Muscle layer of colon (tissue), 2 donors: Measurements from ENCODE around the gene BICRAL.
"Not testable (repeated sequence)": the region's sequence is repeated elsewhere in the genome, so short reads cannot be mapped to it uniquely, and the experiment has no call there.

ENCODE experiments used
- H3K27ac ChIP-seq: one replicate; pipeline ENCODE4 v1.7.0; 2013; ENCODE audit warnings: low read depth, mild to moderate bottlenecking, low read length, moderate library complexity
- H3K27me3 ChIP-seq, 2 donors: one replicate each; pipeline ENCODE4 v1.7.0; 2013; ENCODE audit warnings: low read length in 2 of 2, mild to moderate bottlenecking in 2 of 2; ENCODE audit not compliant: insufficient read depth in 2 of 2, control insufficient read depth in 1 of 2
- H3K36me3 ChIP-seq: one replicate; pipeline ENCODE4 v1.7.0; 2013; ENCODE audit warnings: mild to moderate bottlenecking, low read length; ENCODE audit not compliant: insufficient read depth
- H3K4me1 ChIP-seq: one replicate; pipeline ENCODE4 v1.7.0; 2013; ENCODE audit warnings: mild to moderate bottlenecking, low read length; ENCODE audit not compliant: insufficient read depth
- H3K4me3 ChIP-seq, 2 donors: one replicate each; pipeline ENCODE4 v1.7.0; 2013; ENCODE audit warnings: low read length in 2 of 2, low read depth in 1 of 2, mild to moderate bottlenecking in 1 of 2, moderate library complexity in 1 of 2
- H3K9ac ChIP-seq: one replicate; pipeline ENCODE4 v1.7.0; 2013; ENCODE audit warnings: low read length
- H3K9me3 ChIP-seq: one replicate; pipeline ENCODE4 v1.7.0; 2013; ENCODE audit warnings: mild to moderate bottlenecking, low read length
- donor health status: abdominal sarcoma.
- donor health status: Adenocarcinoma of cecum.

The BICRAL gene

GRCh38 chr6:42870145-42870936, 88.5 kb downstream of the BICRAL start:
- no peaks in the 10 kb centered on the region for H3K4me1 ChIP-seq
- H3K9me3 ChIP-seq, result no peaks in the 10 kb centered on the region
- no peak overlapping the region for H3K27ac ChIP-seq
- no peak overlapping the region for H3K9ac ChIP-seq
- peaks cover 26% of the 10 kb centered on the region for H3K36me3 ChIP-seq
- H3K4me3 ChIP-seq, result no peak overlapping the region
- H3K27me3 ChIP-seq, result no peaks in the 10 kb centered on the region

DNA sequence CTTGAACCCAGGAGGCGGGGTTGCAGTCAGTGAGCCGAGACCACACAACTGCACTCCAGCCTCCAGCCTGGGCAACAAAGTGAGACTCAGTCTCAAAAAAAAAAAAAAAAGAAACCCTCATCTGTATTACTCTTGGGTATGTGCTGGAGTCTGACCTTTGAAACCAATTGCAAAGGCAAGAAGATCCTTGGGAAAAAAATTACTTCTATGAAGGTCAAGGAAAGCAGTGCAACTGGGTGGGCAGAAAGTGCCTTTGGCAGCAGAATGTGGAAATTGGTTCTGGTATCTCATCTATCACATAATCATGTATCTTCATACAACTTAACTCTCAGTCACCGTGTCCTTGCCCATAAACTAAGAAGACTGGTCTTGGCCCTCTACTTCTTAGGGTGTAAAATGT, 89.9 kb downstream of the BICRAL start:
- no peak overlapping the region for H3K27ac ChIP-seq
- no peak overlapping the region for H3K4me3 ChIP-seq
- H3K9me3 ChIP-seq, result no peaks in the 10 kb centered on the region
- peaks cover 1% of the 10 kb centered on the region for H3K4me1 ChIP-seq
- no peaks in the 10 kb centered on the region for H3K27me3 ChIP-seq
- peaks cover 15% of the 10 kb centered on the region for H3K36me3 ChIP-seq
- H3K9ac ChIP-seq, result no peak overlapping the region

DNA sequence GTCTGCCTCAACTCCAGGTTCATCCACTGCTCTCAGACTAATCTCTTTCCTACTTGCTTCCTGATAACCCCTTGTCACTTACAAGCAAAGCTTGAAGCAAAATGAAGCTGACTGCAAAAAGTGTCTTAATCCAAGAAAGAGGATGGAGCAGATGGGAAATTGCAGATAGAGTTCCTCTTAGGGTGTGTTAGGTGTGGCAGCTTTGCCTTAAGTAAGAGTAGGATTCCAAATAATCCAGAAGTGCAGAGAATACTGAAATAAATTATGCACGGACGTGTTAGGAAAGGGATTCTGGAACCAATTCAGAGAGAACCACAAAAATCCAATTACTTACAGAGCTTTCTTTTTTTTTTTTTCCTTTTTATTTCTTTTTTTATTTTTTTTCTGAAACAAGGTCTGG, 91.5 kb downstream of the BICRAL start:
- Histone ChIP-seq H3K4me1 (peaks cover 9% of the 10 kb centered on the region), H3K4me3 (no peak overlapping the region), H3K9ac (no peak overlapping the region), H3K36me3 (peaks cover 3% of the 10 kb centered on the region), H3K27me3 (no peaks in the 10 kb centered on the region), H3K27ac (no peak overlapping the region), H3K9me3 (no peaks in the 10 kb centered on the region)

DNA sequence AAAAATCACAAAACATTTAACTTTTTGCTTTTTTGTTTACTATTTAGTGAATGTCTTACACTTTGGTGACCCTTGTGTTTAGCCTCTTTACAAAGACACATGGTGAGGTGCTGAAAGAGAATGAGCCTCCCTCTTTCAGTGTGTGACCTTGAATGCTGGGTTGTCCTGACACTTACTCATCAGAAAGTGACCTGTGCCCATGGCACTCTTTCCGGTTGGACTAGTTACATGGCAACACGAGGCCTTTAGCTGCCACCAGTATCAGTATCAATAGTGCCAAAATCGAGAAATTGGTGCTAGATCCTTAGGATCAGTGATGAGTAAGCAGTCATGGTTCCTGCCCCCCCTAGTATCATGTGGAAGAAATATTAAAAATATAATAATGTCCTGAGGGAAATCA, 95.8 kb downstream of the BICRAL start:
- no peaks in the 10 kb centered on the region for H3K27me3 ChIP-seq

GRCh38 chr6:42879372-42880239, 97.8 kb downstream of the BICRAL start, which contains the start of gene RPL7L1:
Gene RPL7L1, plus strand, starts transcription at chr6:42879616. Its CDS starts 295 bp downstream, at chr6:42879911.
- peaks cover 25% of the 10 kb centered on the region for H3K36me3 ChIP-seq
- H3K4me1 ChIP-seq, result peaks cover 9% of the 10 kb centered on the region
- no peaks in the 10 kb centered on the region for H3K9me3 ChIP-seq
- H3K27ac ChIP-seq, result peak within 1 kb of the TSS; percentile 89
- H3K4me3 ChIP-seq, result peak within 1 kb of the TSS; percentile 55 to 98
- no peaks in the 10 kb centered on the region for H3K27me3 ChIP-seq
- peak within 1 kb of the TSS; percentile 95 for H3K9ac ChIP-seq

More for the DNA sequence above, 95.8 kb downstream of the BICRAL start:
- no peak overlapping the region for H3K4me3 ChIP-seq
- H3K9ac ChIP-seq, result no peak overlapping the region
- H3K36me3 ChIP-seq, result peaks cover 6% of the 10 kb centered on the region
- no peak overlapping the region for H3K27ac ChIP-seq
- peaks cover 9% of the 10 kb centered on the region for H3K4me1 ChIP-seq
- H3K9me3 ChIP-seq, result no peaks in the 10 kb centered on the region

DNA sequence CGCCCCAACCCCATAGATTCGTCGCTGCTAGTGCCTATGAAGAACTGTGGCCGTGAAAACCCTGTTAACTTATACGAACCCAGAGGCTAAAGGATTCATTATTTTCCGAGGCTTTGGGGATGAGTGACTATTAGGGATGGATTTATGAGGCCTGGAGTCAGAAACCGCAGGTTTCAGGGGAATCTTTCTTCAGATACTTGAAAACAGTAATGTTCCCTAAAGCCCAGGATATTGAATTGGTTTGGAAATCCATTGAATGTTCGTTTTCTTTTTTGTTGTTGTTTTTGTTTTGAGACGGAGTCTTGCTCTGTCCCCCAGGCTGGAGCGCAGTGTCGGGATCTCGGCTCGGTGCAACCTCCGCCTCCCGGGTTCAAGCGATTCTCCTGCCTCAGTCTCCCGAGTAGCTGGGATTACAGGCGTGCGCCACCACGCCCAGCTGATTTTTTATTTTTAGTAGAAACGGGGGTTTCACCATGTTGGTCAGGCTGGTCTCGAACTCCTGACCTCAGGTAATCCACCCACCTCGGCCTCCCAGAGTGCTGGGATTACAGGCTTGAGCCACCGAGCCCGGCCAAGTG, 98.5 kb downstream of the BICRAL start:
- H3K36me3 ChIP-seq, result peaks cover 31% of the 10 kb centered on the region
- H3K27me3 ChIP-seq, H3K9me3 ChIP-seq, H3K4me1 ChIP-seq: not testable (repeated sequence)
- H3K27ac ChIP-seq, result peak overlapping the region; percentile 89
- H3K4me3 ChIP-seq, result peak overlapping the region; percentile 55 to 98
- H3K9ac ChIP-seq, result peak overlapping the region; percentile 72

- Histone ChIP-seq H3K9ac (peak overlapping the region; percentile 72), H3K27ac (peak overlapping the region; percentile 89)
Observed at GRCh38 chr6:42880871-42881270, 99.0 kb downstream of the BICRAL start.

GRCh38 chr6:42885702-42886101, 103.8 kb downstream of the BICRAL start:
- H3K4me1 ChIP-seq, result peaks cover 5% of the 10 kb centered on the region
- no peaks in the 10 kb centered on the region for H3K27me3 ChIP-seq
- H3K9ac ChIP-seq, result no peak overlapping the region
- H3K27ac ChIP-seq, result no peak overlapping the region
- H3K36me3 ChIP-seq, result peaks cover 41% of the 10 kb centered on the region
- no peak overlapping the region for H3K4me3 ChIP-seq
- H3K9me3 ChIP-seq, result no peaks in the 10 kb centered on the region

More at GRCh38 chr6:42880871-42881270, 99.0 kb downstream of the BICRAL start:
- H3K9me3 ChIP-seq, H3K27me3 ChIP-seq, H3K4me1 ChIP-seq: not testable (repeated sequence)
- Histone ChIP-seq H3K36me3 (peaks cover 36% of the 10 kb centered on the region), H3K4me3 (peak overlapping the region in 1 of 2 donors; percentile 98)

DNA sequence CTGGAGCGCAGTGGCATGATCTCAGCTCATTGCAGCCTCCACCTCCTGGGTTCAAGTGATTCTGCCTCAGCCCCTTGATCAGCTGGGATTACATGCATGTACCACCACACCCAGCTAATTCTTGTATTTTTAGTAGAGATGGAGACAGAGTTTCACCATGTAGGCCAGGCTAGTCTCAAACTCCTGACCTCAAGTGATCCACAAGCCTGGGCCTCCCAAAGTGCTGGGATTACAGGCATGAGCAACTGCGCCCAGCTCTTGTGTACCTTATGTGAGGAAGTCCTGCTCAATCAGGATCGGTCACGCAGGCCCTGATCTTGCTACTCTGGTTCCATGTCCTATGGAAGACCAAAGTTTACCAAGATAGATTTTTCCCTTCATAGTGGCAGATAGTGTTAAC, 106.3 kb downstream of the BICRAL start:
- not testable (repeated sequence) for H3K9ac ChIP-seq, H3K27ac ChIP-seq, H3K9me3 ChIP-seq, H3K4me3 ChIP-seq, H3K4me1 ChIP-seq, H3K27me3 ChIP-seq
- H3K36me3 ChIP-seq, result peaks cover 29% of the 10 kb centered on the region

DNA sequence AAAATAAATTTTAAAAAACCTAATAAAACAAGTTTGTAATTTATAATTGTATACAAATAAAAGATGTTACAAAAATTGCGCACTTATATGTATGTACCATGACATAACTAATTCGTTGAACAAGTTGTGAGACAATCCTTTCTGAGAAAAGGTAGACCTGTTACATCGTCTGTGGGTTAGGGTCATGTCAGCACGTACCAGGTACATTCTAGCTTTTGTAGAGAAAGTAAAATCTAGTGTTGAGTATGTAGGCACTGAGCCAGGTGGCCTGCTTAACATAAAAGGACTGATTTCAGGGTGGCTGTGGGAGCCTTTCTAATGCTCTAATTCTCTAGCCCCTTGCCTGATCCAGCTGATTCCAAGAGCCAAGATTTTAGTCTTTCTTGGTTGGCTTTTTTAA, 108.0 kb downstream of the BICRAL start:
- peak overlapping the region; percentile 80 to 88 for H3K4me3 ChIP-seq
- H3K9ac ChIP-seq, result peak overlapping the region; percentile 91
- peaks cover 9% of the 10 kb centered on the region for H3K4me1 ChIP-seq
- peak overlapping the region; percentile 80 for H3K27ac ChIP-seq
- peaks cover 13% of the 10 kb centered on the region for H3K36me3 ChIP-seq
- H3K27me3 ChIP-seq, result no peaks in the 10 kb centered on the region
- no peaks in the 10 kb centered on the region for H3K9me3 ChIP-seq
